HepG2 (cell line): ENCODE results near the gene MTHFD1. TPM values are rescaled to one million over a fixed set of nuclear protein-coding genes. Genes with fewer than 3 reads are reported as not detected.

Experiments used
- ATAC-seq: fragments of 200-7000 bp; cut with Tn5 transposase; 3 replicates; pipeline ENCODE4 v1.9.1; 2020; ENCODE audit warnings: mild to moderate bottlenecking, moderate library complexity
- BruUV-seq: library from RNA; stranded (reverse); fragments of 400-500 nt; replicated peaks from 2 replicates; lab custom pipeline; 2021; lab: Mats Ljungman, UMichigan
- CTCF ChIA-PET: fragments of 300-600 bp; formaldehyde crosslinking; extraction: SDS; loops from one replicate; lab custom pipeline; 2021; ENCODE audit warnings: low total read pairs, inconsistent platforms, low intra/inter-chr PET ratio; lab: Yijun Ruan, JAX
- POLR2A ChIA-PET: fragments of 350-600 bp; sonication (Branson Sonifier 250); formaldehyde crosslinking; loops from one replicate; lab custom pipeline; 2020; ENCODE audit warnings: antibody characterized with exemption, inconsistent platforms; lab: Yijun Ruan, JAX
- DNase-seq: peaks from one replicate; pipeline ENCODE4 v3.0.0-alpha.2; 2015; ENCODE audit warnings: low spot score
- FAIRE-seq: peaks from 3 replicates; lab custom pipeline; 2011; peaks lifted over from hg19 to GRCh38; lab: Jason Lieb, UNC
- H2AFZ ChIP-seq: one replicate; pipeline ENCODE4 v1.6.1; 2011; ENCODE audit warnings: low read length, inconsistent platforms
- H3K27ac ChIP-seq: fragments of 300-600 bp; 3 replicates; pipeline ENCODE4 v1.8.0; 2011; ENCODE audit warnings: mixed run types, mild to moderate bottlenecking, mixed read lengths, low read length, inconsistent platforms; ENCODE audit not compliant: insufficient read depth; ENCODE audit errors: extremely low read length
- H3K27me3 ChIP-seq, 2 experiments: fragments of 200-600 bp in 1 of 2; 2 replicates in 1 of 2; 3 replicates in 1 of 2; pipeline versions ENCODE4 v1.6.0 to v1.8.0; 2011; ENCODE audit warnings: low read length in 2 of 2, mild to moderate bottlenecking in 2 of 2, moderate library complexity in 2 of 2, inconsistent platforms in 1 of 2; ENCODE audit not compliant: insufficient read depth in 2 of 2, control insufficient read depth in 1 of 2
- H3K36me3 ChIP-seq, 2 experiments: fragments of 200-600 bp in 1 of 2; replicated peaks in 1 of 2; 2 replicates in 1 of 2; 3 replicates in 1 of 2; pipeline versions ENCODE4 v1.5.1 to v1.8.0; 2011; ENCODE audit warnings: low read length in 2 of 2, inconsistent platforms in 1 of 2; ENCODE audit not compliant: insufficient read depth in 2 of 2, control insufficient read depth in 1 of 2
- H3K4me1 ChIP-seq: 2 replicates; pipeline ENCODE4 v1.5.1; 2012; ENCODE audit warnings: low read length, inconsistent platforms; ENCODE audit not compliant: insufficient read depth
- H3K4me2 ChIP-seq: 2 replicates; pipeline ENCODE4 v1.6.0; 2011; ENCODE audit warnings: low read depth, low read length, inconsistent platforms
- H3K4me3 ChIP-seq, 3 experiments: fragments of 200-600 bp in 1 of 3; sonication (generic), shearing (Covaris generic) in 1 of 3; replicated peaks in 1 of 3; 2 replicates each; pipeline ENCODE4 v1.5.1; 2011 to 2016; ENCODE audit warnings: low read length in 3 of 3, inconsistent platforms in 2 of 3, low read depth in 2 of 3, mild to moderate bottlenecking in 2 of 3, control low read depth in 1 of 3, mixed read lengths in 1 of 3; ENCODE audit not compliant: insufficient read depth in 1 of 3
- H3K79me2 ChIP-seq: one replicate; pipeline ENCODE4 v1.6.1; 2011; ENCODE audit warnings: low read length, inconsistent platforms; ENCODE audit not compliant: insufficient read depth
- H3K9ac ChIP-seq: 2 replicates; pipeline ENCODE4 v1.6.0; 2011; ENCODE audit warnings: mild to moderate bottlenecking, low read depth, low read length, inconsistent platforms; ENCODE audit not compliant: insufficient read depth
- H3K9me3 ChIP-seq: 2 replicates; pipeline ENCODE4 v1.5.1; 2012; ENCODE audit warnings: mild to moderate bottlenecking, low read length
- H4K20me1 ChIP-seq: 2 replicates; pipeline ENCODE4 v1.6.0; 2011; ENCODE audit warnings: inconsistent platforms, mild to moderate bottlenecking, low read length, moderate library complexity; ENCODE audit not compliant: insufficient read depth
- FOSL2 ChIP-seq: sonication (generic); formaldehyde crosslinking; IDR thresholded peaks from 2 replicates; pipeline ENCODE4 v1.4.0; 2020; ENCODE audit warnings: missing genetic modification reagents
- NFE2 ChIP-seq: sonication (generic); formaldehyde crosslinking; IDR thresholded peaks from 2 replicates; pipeline ENCODE4 v1.4.0; 2020; ENCODE audit warnings: missing genetic modification reagents
- NFIB ChIP-seq: sonication (generic); formaldehyde crosslinking; IDR thresholded peaks from 2 replicates; pipeline ENCODE4 v1.9.0; 2021; ENCODE audit warnings: missing genetic modification reagents, mild to moderate bottlenecking, borderline replicate concordance
- SP5 ChIP-seq: IDR thresholded peaks from 2 replicates; pipeline ENCODE4 v1.6.1; 2016; ENCODE audit warnings: low read depth, borderline replicate concordance
- TOE1 ChIP-seq: sonication (generic); formaldehyde crosslinking; IDR thresholded peaks from 2 replicates; pipeline ENCODE4 v1.4.0; 2020; ENCODE audit warnings: mild to moderate bottlenecking, missing genetic modification reagents
- TOPORS ChIP-seq: sonication (generic); formaldehyde crosslinking; IDR thresholded peaks from 2 replicates; pipeline ENCODE4 v1.8.0; 2023; ENCODE audit warnings: mild to moderate bottlenecking, missing genetic modification reagents
- WGBS: methylation state at CpG from one replicate; pipeline ENCODE4 v1.1.6; 2017; ENCODE audit warnings: low lambda C conversion rate; 5-methylcytosine and 5-hydroxymethylcytosine counted together
- in situ Hi-C: cut with HindIII; loops from 2 replicates; pipeline ENCODE4 v1.10.0; 2017; ENCODE audit warnings: low pct_unique_long_range_greater_than_20kb; ENCODE audit not compliant: extremely low pct_ligation_motif_present
- intact Hi-C: fragments of 100-400 bp; cut with micrococcal nuclease; formaldehyde crosslinking; loops from one replicate; pipeline ENCODE4 v1.10.0; 2022; ENCODE audit not compliant: unreplicated experiment
- polyA plus RNA-seq, 8 experiments: library from polyadenylated mRNA; depleted of rRNA in 3 of 8; stranded (reverse) in 7 of 8; unstranded in 1 of 8; fragments of >200 nt; fragmentation: Illumina TruSeq in 4 of 8; extraction: Trizol in 4 of 8; gene quantifications; 2 replicates each; pipeline versions ENCODE4 v1.2.1 to v1.2.3, GENCODE V29; 2011 to 2016; ENCODE audit warnings: low read depth in 4 of 8, missing spikeins in 1 of 8, mixed read lengths in 1 of 8; ENCODE audit not compliant: insufficient read depth in 1 of 8
- total RNA-seq, 5 experiments: library from RNA; depleted of rRNA; stranded (reverse); fragments of >200 nt; fragmentation: Illumina TruSeq; extraction: Trizol; gene quantifications; 2 replicates each; pipeline ENCODE4 v1.2.3, GENCODE V29; 2016; ENCODE audit warnings: low read depth in 1 of 5
- TF ChIP-seq, protein P1 (sequence below): sonication (generic); formaldehyde crosslinking; IDR thresholded peaks from 2 replicates; pipeline ENCODE4 v1.8.1; 2022; ENCODE audit warnings: mild to moderate bottlenecking, missing genetic modification reagents
- TF ChIP-seq, protein P2 (sequence below): sonication (generic); formaldehyde crosslinking; IDR thresholded peaks from 2 replicates; pipeline ENCODE4 v1.4.0; 2020; ENCODE audit warnings: missing genetic modification reagents

Gene MTHFD1
- total and polyA plus RNA-seq, 2 of the 13 experiments (the other 11 are each of a cell fraction or from before 2014, with no cell fraction given): 31.0 to 106 TPM

DNA sequence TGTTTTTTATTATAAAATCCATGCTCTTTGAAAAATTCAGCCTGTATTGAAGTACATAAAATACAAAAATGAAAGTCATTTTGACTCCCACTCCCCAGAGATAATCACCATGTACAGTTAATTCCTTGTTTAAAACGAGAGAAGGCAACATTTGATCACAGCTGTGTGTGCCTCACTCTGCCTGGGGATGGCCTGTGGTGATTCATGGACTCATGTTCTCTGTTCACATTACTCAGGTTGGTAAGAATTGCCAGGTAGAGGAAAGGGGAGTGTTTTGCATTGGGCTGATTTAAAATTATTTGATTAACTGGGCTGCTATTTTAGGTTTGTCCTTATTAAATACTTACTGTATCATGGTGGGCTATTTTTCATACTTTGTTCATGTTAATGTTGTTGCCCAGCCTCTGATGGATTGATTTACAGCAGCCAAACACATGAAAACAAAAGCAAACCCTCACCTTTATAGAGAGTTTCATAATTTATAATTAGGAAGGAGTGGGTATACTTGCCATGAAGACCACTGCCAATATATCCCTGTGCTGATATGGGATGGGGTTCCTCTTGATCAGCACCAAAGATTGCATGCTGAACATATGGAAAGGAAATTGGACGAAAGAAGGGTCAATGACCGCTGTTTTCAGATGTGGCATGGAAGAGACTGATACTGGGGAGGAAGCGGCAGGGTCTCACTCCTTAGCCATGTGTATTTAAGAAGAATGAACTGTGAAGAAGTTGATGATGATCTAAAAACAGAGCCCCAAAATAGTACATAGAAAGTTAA lies 119.4 kb downstream of the MTHFD1 start:
- H4K20me1 ChIP-seq: peaks cover 39% of the 10 kb centered on the region
- no peak for ATAC-seq

More for the DNA sequence above, 119.4 kb downstream of the MTHFD1 start:
- Histone ChIP-seq H3K9me3 (no peaks in the 10 kb centered on the region), H2AFZ (no peak overlapping the region), H3K4me3 (0 out of 6 replicates have a peak overlapping the region, but pooled peaks of 1 of the 3 experiments have one; percentile 10), H3K27me3 (no peaks in the 10 kb centered on the region; a peak in 1 of 5 replicates), H3K4me2 (peak overlapping the region; percentile 91), H3K79me2 (peaks cover 77% of the 10 kb centered on the region), H3K27ac (no peak overlapping the region), H3K36me3 (no peaks in the 10 kb centered on the region; a peak in 1 of 5 replicates), H3K4me1 (peaks cover 61% of the 10 kb centered on the region), H3K9ac (no peak overlapping the region)
- CTCF ChIA-PET: no interaction called here
- DNase-seq: no peak
- POLR2A ChIA-PET: no interaction called here
- intact Hi-C loops (no loop called here), in situ Hi-C loops (no loop called here)
- FAIRE-seq: peak; percentile 50
- no TSS peak for BruUV-seq
- WGBS: 78% methylated on average over 4 of the region's 4 CpGs
- TF ChIP-seq TOPORS (CRISPR knock-in tag) (no peak), NFIB (CRISPR knock-in tag) (no peak), SP5 (CRISPR knock-in tag) (no peak), NFE2 (CRISPR knock-in tag) (no peak), TOE1 (no peak), FOSL2 (0 out of 2 replicates have a peak, but pooled peaks have one; percentile 11)
- TF ChIP-seq, protein P1, sequence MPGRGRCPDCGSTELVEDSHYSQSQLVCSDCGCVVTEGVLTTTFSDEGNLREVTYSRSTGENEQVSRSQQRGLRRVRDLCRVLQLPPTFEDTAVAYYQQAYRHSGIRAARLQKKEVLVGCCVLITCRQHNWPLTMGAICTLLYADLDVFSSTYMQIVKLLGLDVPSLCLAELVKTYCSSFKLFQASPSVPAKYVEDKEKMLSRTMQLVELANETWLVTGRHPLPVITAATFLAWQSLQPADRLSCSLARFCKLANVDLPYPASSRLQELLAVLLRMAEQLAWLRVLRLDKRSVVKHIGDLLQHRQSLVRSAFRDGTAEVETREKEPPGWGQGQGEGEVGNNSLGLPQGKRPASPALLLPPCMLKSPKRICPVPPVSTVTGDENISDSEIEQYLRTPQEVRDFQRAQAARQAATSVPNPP (CRISPR knock-in tag): no peak
- TF ChIP-seq, protein P2, sequence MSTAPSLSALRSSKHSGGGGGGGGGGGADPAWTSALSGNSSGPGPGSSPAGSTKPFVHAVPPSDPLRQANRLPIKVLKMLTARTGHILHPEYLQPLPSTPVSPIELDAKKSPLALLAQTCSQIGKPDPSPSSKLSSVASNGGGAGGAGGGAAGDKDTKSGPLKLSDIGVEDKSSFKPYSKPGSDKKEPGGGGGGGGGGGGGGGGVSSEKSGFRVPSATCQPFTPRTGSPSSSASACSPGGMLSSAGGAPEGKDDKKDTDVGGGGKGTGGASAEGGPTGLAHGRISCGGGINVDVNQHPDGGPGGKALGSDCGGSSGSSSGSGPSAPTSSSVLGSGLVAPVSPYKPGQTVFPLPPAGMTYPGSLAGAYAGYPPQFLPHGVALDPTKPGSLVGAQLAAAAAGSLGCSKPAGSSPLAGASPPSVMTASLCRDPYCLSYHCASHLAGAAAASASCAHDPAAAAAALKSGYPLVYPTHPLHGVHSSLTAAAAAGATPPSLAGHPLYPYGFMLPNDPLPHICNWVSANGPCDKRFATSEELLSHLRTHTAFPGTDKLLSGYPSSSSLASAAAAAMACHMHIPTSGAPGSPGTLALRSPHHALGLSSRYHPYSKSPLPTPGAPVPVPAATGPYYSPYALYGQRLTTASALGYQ (CRISPR knock-in tag): no peak
